HG02981 (cell line): Measurements from ENCODE around the gene KCNIP4.

ENCODE experiments used
- ATAC-seq: cut with Tn5 transposase; IDR thresholded peaks from one replicate; pipeline ENCODE4 v1.9.1; 2021; ENCODE audit warnings: mild to moderate bottlenecking, moderate library complexity; ENCODE audit not compliant: unreplicated experiment

The KCNIP4 gene

DNA sequence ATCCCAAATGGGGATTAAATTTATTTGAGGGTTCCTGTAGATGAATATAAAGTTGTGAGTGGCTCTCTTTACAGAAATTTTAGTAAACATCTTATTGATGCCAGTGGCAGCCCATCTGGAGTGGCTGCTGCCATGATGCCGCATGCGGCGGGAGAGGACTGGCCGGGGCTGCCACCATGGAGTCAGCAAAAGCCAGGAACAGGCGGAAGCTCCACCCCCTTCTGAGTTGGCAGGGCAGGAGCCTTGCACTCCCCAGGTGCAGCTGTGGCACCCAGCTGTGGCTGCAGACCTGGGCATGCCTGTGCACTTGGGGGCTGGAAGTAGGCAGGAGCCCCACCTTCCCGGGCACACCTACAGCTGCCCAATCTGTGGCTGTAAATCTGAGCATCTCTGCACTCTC lies 92.3 kb downstream of the KCNIP4 start:
- no peak for ATAC-seq

DNA sequence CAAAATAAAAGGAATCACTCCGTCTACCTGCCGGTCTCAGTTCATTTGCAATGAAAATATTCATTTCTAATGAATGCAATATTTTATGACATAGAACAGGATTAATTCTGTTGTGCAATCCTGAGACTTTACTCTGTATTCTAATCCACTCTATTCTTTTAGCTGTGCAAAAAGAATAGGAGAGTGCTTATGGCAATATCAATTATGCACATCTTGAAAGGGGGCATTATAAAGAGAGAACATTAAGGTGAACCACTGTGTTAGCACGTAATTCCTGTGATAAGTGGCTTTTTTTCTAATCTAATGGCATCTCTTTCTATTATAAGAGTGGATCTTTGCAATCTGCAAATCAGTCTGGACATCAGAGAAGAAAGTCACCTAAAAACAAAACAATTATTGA lies 99.5 kb downstream of the KCNIP4 start:
- no peak for ATAC-seq

DNA sequence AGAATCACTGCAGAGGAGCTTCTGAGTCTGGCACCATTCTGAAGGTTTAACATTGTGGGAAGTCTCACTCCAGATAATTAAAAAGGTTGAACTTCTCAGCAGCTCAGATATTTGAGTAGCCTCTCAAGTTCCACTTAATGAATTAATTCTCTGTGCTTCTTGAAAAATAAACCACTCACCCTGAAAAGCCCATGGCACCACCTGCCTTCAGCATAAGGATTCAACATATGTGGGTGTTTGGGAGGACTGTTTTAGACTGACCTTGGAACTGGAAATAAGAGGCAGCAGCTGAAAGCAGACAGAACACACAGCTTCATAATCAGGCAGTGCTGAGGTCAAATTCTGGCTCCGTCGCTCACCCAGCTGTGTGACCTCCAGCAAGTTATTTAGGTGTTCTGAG lies 100.6 kb downstream of the KCNIP4 start:
- ATAC-seq = no peak

DNA sequence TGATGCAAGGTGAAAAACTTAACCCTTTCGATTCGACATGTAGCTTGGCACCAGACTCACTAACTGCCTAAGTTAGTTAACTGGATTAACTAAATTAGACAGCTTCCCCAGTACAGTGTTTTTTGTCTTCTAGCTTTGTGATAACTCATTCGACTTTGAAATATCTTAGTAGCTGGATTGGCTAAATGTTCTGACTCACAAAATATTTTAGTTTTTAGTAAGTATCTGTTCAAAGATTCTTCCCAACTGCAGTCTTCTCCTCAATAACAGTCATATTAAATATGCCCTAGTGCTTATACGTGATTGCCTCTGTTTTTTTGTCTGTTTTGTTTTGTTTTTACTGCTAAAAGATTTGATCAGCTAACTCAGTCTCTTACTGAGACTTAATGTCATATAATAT lies 102.9 kb downstream of the KCNIP4 start:
- ATAC-seq = no peak

DNA sequence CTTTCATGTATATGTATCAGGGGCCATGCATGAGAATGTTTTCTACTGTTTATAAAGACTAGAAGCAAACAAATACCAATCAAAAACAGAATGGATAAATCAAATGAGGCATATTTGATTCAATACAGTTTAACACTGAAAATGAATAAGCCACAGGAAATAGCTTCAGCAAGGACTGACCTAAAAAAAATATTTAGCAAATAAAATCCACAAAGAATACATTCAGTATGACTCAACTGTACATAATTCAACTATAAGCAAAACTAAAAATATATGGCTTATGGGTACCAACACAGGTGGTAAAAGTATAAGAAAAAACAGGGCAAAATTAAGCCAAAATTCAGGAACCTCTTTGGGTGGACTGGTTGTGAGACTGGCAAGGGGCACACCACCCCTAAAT lies 112.9 kb downstream of the KCNIP4 start:
- no peak for ATAC-seq

DNA sequence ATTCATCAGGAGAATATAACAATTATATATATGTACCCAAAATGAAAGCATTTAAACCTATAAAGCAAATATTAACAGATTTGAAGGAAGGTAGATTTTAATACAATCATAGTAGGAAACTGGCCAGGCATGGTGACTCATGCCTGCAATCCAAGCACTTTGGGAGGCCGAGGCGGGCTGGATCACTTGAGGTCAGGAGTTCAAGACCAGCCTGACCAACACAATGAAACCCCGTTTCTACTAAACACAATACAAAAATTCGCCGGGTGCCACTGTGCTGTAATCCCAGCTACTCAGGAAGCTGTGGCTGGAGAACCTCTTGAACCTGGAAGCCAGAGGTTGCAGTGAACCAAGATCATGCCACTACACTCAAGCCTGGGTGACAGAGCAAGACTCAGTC lies 118.3 kb downstream of the KCNIP4 start:
- ATAC-seq = no peak

DNA sequence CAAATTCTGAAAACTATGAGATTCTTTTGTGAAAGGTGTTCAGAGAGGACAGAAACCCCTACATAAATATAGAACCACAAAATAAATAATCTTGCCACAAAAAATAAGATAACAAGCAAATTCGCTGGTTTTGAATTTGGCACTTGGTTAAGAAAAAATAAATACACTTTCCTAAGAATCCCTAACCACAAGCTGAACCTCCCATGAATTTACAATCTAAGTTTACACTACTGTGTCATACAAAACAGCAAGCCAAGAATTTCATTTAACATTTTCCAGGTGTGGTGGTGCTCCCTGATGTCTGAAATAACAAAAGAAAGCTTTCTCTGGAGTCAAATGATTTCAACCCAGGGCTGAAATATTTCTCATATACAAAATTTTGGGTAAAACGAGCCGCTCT lies 121.0 kb downstream of the KCNIP4 start:
- ATAC-seq = no peak

DNA sequence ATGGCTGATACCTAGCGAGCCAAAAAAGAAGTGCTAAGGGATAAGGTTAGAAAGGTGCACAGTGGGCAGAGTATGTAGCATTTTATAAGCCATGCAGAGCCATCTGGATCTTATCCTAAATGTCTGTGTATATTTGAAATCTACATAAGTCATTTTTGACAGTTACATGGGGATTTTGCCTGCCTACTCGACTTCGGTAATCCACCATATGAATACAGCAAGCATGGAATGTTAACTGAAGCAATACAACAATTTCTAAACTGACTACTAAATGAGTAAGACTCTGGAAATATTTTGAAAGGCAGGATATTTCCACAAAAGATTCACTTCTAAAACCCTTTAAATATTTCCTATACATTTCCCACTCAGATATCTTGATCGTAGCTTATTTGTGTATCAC lies 122.5 kb downstream of the KCNIP4 start:
- ATAC-seq = no peak

DNA sequence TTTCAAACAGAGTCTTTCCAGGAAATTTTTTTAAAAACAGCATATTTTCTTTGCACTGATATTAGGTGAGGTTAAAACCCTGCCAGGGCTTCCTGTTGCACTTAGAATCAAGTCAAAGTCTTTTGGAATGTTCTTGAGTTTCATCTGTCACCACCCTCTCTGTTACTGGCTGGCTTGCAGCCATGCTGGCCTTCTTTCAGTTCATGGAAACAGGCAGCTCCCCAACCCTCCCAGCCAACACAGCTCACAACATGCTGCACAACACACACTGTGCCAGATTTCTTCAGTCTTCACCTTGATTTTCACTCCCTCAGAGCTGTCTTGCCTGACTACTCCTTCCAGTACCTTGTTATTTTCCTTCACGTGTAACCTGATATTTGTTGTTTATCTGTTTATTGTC lies 129.5 kb downstream of the KCNIP4 start:
- no peak for ATAC-seq

DNA sequence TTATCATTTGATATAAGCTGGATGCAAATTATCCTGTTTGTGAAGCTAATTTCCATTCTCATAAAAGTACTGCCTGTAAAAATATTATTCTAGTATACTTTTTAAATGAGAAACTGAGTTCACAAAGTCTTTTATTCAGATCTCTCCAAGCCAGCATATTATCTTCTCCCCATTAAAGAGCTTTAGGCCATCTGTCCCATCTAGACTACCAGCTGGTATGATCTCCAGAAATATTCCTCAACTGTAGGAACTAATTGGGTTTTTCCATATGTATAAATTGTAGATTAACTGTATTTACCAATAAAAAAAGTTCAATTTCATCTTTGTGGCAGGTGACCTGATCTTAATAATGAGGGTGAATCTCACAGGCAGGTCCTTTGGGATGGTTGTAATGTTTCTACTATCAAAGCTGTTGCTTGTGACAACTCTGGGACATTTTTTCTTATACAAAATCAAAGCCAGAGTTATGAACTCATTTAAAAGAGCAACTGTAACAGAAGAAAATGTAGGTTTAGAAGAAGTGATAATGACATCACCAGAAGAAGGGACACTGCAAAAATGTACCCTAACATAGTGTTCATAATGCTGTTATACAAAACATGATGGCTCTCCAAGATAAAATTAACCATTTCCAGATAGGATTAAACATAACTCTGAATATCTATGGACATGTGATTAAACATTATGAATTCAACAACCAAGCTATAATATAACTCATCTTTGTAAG lies 132.8 kb downstream of the KCNIP4 start:
- ATAC-seq = no peak

DNA sequence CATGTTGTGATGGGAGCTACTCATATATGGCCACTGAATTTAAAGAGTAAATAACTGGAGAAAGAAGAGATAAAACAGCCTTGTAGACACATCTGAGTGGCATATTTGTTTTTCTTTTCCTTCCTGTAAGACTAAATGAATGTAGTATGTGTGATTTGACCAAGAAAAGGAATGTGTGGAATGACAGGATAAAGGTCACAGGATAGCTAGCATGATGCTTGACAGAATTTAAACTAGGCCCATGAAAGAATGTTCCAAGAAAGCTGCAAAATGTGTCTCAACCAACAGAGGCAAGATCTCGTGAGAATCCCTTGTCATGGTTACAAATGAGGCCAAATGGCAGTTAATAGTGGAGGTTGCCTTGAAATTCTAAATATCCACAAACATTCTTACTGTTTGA lies 137.0 kb downstream of the KCNIP4 start:
- ATAC-seq = no peak

DNA sequence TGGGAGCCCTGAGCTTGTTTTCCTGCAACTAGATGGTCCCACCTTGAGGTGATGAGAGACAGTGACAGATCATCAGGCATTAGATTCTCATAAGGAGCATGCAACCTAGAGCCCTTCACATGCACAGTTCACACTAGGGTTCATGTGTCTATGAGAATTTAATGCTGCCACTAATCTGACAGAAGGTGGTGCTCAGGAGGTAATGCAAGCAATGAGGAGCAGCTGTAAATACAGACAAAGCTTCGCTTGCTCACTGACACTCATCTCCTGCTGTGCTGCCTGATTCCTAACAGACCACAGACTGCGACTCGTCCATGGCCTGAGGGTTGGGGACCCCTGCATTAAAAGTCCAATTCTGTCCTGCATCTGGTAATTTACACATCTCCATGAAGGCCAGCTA lies 141.6 kb downstream of the KCNIP4 start:
- no peak for ATAC-seq

DNA sequence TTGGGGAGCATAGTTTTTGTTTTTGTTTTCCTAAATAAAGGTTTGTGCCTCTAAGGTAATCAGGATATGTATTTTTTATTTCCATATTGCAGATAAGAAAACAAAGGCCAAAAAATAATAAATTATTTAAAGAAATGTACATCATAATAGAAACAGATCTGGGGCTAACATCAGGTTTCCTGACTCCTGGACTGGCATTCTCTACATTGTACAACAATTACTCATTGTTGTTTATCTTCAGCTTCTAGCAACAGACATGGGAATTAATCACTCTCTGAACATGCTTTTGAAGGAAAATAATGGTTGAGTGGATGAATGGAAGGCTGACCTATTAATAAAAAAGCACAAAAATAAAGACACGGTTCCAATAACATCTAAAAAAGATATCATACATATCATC lies 146.2 kb downstream of the KCNIP4 start:
- no peak for ATAC-seq

DNA sequence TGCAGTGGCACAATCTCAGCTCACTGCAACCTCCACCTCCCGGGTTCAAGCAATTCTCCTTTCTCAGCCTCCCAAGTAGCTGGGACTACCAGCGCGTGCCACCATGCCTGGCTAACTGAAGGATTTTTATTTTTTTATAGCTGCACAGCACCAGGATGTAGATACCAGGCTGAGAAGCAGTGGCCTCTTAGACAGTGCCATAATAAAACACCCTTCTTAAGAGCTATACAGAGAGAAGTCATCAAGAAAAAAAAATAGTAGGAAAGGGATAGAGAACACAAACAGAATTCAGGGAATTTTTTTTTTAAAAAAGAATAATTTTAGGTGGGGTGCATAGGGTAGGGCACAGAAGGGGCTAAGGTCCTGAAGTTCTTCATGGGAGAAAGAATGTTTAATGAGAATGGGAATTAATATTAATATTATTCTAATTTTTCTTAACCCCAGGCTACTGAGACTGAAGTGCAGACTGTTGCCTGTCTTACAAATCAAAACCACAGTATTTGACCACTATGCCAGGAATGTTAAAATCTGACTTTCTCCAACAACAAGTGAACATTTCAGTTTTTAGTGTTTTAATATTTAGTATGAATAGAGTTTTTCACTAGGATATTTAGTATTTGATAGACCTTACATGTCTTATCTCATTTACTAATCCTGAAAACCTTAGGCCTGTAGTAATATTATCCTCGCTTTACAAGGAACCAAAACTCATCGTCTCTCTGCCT lies 146.7 kb downstream of the KCNIP4 start:
- no peak for ATAC-seq

DNA sequence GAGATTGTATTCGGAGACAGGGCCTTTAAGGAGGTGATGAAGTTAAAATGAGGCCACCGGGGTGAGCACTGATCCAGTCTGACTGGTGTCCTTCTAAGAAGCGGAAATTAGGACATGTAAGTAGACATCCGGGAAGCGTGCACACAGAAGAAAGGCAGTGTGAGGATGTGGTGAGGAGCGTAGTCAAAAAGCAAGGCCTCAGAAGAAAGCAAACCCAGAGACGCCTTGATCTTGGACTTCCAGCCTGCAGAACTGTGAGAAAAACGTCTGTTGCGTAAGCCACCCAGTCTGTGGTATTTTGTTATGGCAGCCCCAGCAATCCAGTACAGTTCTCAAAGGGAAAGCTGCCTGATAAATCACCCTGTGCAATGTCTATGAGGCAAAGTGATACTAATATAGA lies 153.5 kb downstream of the KCNIP4 start:
- no peak for ATAC-seq

DNA sequence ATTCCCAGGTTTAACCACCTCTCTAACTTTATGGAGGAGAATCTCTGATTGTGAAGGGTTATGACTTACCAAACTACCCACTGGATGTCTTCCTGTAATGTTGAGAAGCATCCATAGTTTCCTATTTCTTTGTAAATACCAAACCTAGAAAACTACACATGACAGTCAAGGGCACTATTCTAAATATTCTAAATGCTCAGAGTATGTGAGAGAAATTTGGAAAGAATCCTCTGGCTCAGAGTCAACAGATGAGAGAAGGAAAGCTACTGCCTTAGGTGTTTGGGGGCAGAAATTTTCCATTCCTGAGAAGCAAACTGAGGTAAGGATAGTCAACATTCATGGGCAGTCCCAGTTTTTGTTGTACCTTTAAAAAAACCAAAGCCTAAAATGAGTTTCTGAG lies 155.8 kb downstream of the KCNIP4 start:
- no peak for ATAC-seq

DNA sequence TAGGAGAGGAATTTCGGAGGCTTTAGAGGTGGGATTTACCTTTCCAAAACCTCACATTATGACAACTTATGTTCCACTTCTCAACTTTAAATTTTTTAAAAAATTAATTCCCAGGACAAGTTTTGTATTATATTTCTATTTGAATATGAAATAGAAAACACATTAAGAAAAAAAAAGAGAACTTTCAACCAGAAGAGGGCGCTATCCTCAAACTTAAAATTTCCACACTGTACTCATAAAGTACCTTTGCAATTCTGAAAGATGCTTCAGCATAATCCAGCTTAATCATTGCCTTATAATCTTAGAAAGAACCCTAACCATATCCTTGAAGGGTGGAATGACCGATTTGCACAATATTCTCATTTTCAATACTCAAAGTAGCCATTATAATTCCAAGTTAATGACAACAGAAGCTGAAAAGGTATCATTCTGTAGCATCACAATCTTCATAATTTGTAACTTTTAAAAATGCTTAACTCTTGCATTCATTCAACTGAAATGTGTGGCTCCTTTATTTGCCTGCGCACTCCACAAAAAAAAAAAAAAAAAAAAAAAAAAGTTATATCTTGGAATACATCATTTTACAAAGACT lies 158.0 kb downstream of the KCNIP4 start:
- no peak for ATAC-seq

DNA sequence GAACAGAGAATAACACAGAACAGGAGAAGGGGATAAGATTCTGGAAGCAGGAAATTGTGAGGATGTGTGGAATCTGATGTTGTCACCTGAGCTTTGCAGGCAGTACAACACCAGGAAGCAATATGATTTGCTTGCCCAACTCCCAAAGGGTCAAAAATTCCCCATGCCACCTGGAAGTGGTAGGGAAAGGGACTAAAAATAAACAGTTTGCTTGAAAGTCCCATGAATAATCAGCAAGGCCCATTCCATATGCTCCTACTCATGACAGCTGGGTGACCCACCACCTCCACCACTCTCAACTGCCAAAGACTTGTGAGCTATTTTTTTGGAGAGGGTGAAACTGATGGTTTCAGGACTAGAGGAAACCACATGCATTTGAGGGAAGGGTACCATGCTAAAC lies 168.4 kb downstream of the KCNIP4 start:
- ATAC-seq = no peak

DNA sequence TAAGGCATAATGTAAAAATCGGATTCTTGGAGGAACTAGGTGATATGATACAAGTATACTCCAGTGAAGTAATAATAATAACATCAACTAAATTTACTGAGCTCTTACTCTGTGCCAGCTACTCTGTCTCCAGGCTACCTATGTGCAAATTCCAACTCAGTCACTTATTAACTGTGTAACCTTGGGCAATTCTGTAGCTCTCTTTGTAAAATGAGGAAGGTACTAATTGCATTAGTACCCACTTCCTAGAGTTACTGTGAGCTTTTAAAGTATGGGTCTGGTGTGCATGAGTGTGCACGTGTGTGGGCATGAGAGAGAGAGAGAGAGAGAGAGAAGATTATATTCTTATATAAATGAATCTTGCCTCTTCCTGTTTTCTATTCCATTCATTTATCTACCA lies 169.9 kb downstream of the KCNIP4 start:
- no peak for ATAC-seq

DNA sequence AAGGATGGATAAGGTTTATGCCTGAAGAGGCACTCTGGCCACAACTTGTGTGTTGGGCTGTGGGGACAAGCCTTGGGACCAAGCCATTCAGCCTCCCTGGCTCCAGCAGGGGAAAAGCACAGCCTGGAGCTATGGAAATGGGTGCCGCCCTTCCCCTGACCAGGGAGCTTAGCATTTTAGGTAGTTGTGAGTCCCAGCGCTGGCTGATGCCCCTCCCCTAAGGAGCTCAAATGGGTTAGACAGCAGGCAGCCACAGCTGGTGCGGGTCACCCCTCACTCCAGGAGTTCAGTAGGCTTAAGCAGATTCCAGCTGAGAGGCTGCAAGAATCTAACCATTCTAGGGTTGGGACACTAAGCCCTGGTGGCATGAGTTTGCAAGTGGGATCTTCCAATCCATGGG lies 172.9 kb downstream of the KCNIP4 start:
- ATAC-seq = no peak

DNA sequence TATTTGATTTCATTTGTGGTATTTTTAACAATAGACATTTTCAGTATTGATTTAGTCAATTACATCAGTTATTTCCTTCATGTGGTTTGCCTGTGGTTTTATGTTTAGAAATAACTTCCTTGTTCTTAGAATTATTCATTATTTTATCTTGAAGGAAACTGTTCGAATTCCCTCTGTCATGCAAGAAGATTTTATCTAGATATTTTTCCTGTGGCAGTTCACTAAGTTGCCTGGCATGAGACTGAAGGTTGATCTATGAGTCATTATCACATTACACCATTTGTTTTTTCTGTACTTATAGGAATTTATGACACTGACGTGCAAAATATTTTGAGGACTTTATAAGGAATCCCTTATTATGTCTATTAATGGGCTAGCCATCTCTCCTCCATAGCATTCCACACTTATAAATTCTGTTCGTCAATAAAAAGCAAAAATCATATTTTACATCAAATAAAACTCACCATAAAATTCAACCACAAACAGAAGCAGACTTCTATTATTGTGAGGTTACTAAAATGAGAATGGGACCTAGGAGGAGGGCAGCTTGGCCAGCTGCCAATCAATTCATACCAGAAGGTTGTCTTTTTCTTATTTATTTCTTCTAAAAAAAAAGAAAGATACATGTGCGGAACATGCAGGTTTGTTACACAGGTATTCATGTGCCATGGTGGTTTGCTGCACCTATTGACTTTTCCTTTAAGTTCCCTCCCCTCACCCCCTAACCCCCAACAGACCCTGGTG lies 179.0 kb downstream of the KCNIP4 start:
- ATAC-seq = no peak
